Fibroblast of villous mesenchyme (primary cell): Measurements from ENCODE around the gene TCF7L2. TPM values are rescaled to one million over a fixed set of nuclear protein-coding genes. Genes with fewer than 3 reads are reported as not detected.
A peak's percentile ranks its signal among the peaks of the same experiment; 100 is the strongest.

Source experiments
- DNase-seq: peaks from one replicate; pipeline ENCODE4 v3.0.0-alpha.2; 2010; ENCODE audit warnings: low read depth
- H3K4me3 ChIP-seq: 2 replicates; pipeline ENCODE4 v1.5.1; 2011; ENCODE audit warnings: low read depth, mild to moderate bottlenecking, low read length
- CTCF ChIP-seq: IDR thresholded peaks from 2 replicates; pipeline ENCODE4 v1.5.1; 2012; ENCODE audit warnings: low read depth, mild to moderate bottlenecking, low read length; ENCODE audit not compliant: insufficient read depth
- total RNA-seq: library from RNA; depleted of rRNA; stranded (reverse); fragments of >200 nt; gene quantifications from 2 replicates; pipeline ENCODE4 v1.2.3, GENCODE V29; 2012

Gene TCF7L2
- total RNA-seq, 1 donor = 12.5 TPM

GRCh38 chr10:113038985-113039384 lies 88.9 kb downstream of the TCF7L2 start:
- H3K4me3 ChIP-seq = no peak overlapping the region
- no peak for TF ChIP-seq CTCF
- DNase-seq = no peak

- TF ChIP-seq CTCF = no peak
- no peak overlapping the region for H3K4me3 ChIP-seq
- no peak for DNase-seq
Observed at GRCh38 chr10:113041324-113041723, 91.3 kb downstream of the TCF7L2 start.

- no peak for TF ChIP-seq CTCF
- H3K4me3 ChIP-seq = no peak overlapping the region
- no peak for DNase-seq
Observed at GRCh38 chr10:113041841-113042750, 92.0 kb downstream of the TCF7L2 start.

GRCh38 chr10:113042868-113043267 lies 92.8 kb downstream of the TCF7L2 start:
- TF ChIP-seq CTCF = no peak
- no peak for DNase-seq
- H3K4me3 ChIP-seq = no peak overlapping the region

GRCh38 chr10:113044016-113044755 lies 94.1 kb downstream of the TCF7L2 start:
- no peak for DNase-seq
- H3K4me3 ChIP-seq = no peak overlapping the region
- TF ChIP-seq CTCF = no peak

GRCh38 chr10:113045147-113046055 lies 95.4 kb downstream of the TCF7L2 start:
- DNase-seq = peak; percentile 89
- H3K4me3 ChIP-seq = no peak overlapping the region

More at GRCh38 chr10:113045147-113046055, 95.4 kb downstream of the TCF7L2 start:
- TF ChIP-seq CTCF = no peak
